T-helper 1 cell treated with Interleukin-12 subunit alpha and Interleukin-12 subunit beta and Interleukin-4 antibody, amounts not matched to agents 30 μg/mL and 1 μg/mL, for 36 hours (primary cell): ENCODE data around the gene ITGB1.
A peak's percentile ranks its signal among the peaks of the same experiment; 100 is the strongest.
"Not testable (repeated sequence)": the region's sequence is repeated elsewhere in the genome, so short reads cannot be mapped to it uniquely, and the experiment has no call there.

Source experiments
- H3K27ac Mint-ChIP-seq: one replicate; pipeline ENCODE4 v1.8.0; 2021; ENCODE audit warnings: mild to moderate bottlenecking, mixed read lengths
- H3K27me3 Mint-ChIP-seq: one replicate; pipeline ENCODE4 v1.8.0; 2021; ENCODE audit warnings: low read depth, mixed read lengths
- H3K36me3 Mint-ChIP-seq: one replicate; pipeline ENCODE4 v1.8.0; 2021; ENCODE audit warnings: low read depth, mixed read lengths
- H3K4me1 Mint-ChIP-seq: one replicate; pipeline ENCODE4 v1.8.0; 2021; ENCODE audit warnings: low read depth, mixed read lengths
- H3K4me3 Mint-ChIP-seq: one replicate; pipeline ENCODE4 v1.8.0; 2021; ENCODE audit warnings: mild to moderate bottlenecking, moderate library complexity, mixed read lengths
- H3K9me3 Mint-ChIP-seq: one replicate; pipeline ENCODE4 v1.8.0; 2021; ENCODE audit warnings: mixed read lengths

ITGB1 gene

DNA sequence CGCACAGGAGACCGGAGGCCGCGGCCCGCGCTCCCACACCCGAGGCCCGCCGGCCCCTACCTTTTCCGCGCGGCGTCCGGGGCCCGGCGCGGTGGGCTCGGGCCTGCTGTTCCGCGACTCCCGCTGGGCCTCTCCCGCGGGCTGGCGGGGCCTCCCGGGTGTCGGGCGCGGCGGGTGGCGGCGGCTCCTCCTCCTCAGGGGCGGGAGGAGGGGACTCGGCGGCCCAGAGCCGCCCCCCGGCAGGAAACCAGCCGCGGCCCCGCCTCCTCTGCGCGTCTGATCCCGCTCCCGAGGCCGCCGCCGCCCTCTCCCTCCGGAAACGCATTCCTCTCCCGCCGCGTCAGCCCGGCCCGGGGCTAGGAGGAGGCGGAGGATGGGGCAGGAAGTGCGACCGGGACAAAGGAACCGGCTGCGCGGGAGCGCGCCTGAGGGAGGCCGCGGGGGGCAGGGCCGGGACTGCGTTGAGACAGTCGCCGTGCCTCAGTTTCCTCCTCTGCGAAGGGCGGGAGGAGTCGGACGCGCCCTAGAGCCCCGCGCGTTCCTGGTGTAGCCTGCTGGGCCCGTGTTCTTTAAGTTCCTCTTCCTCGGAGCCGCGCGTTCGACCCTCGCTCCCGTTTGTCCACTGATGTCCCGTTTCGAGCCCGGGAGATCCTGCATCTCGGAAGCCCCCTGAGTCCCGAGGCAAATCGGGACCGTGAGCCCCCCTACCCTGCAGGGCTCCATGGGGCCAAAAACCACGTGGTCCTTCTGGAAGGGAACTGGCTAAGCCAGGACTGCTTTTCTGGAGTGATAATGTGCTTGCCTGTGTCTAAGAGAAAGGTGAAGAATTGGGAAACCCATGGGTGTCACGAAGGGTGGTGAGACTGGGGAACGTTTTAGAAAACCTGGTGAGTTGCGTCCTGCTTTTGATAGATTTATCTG, at the start of gene ITGB1:
ITGB1 (minus strand) TSS at position 146 of the 921 bp plus-strand sequence. CDS start 22,672 bp downstream, outside the sequence.
- H3K4me1 Mint-ChIP-seq, result peaks cover 29% of the 10 kb centered on the region
- H3K27ac Mint-ChIP-seq, result peak within 1 kb of the TSS; percentile 75

DNA sequence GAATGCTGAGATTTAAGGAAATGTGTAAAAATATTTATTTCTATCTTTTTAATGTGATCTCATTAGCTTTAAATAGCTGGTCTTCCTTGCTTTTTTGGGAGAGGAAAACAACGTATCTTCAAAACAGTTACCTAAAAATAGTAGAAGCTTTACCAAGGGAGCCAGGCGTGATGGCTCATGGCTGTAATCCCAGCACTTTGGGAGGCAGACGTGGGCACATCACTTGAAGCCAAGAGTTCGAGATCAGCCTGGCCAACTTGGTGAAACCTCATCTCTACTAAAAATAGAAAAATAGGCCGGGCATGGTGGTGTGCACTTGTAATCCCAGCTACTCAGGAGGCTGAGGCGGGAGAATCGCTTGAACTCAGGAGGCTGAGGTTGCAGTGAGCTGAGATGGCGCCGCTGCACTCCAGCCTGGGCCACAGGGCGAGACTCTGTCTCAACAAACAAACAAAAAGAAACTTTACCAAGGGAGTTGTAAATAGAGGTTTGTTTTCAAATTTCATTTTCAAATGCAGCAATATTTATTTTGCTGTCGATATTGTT, 48.4 kb upstream of the ITGB1 start:
- H3K27ac Mint-ChIP-seq, result no peak overlapping the region
- H3K27me3 Mint-ChIP-seq, result peaks cover 4% of the 10 kb centered on the region
- no peaks in the 10 kb centered on the region for H3K9me3 Mint-ChIP-seq
- H3K4me3 Mint-ChIP-seq, result no peak overlapping the region
- peaks cover 19% of the 10 kb centered on the region for H3K4me1 Mint-ChIP-seq
- H3K36me3 Mint-ChIP-seq, result no peaks in the 10 kb centered on the region

More for the DNA sequence above, at the start of gene ITGB1:
- Mint-ChIP-seq H3K36me3 (peaks cover 5% of the 10 kb centered on the region), H3K27me3 (peaks cover 6% of the 10 kb centered on the region), H3K4me3 (peak within 1 kb of the TSS; percentile 79), H3K9me3 (no peaks in the 10 kb centered on the region)

DNA sequence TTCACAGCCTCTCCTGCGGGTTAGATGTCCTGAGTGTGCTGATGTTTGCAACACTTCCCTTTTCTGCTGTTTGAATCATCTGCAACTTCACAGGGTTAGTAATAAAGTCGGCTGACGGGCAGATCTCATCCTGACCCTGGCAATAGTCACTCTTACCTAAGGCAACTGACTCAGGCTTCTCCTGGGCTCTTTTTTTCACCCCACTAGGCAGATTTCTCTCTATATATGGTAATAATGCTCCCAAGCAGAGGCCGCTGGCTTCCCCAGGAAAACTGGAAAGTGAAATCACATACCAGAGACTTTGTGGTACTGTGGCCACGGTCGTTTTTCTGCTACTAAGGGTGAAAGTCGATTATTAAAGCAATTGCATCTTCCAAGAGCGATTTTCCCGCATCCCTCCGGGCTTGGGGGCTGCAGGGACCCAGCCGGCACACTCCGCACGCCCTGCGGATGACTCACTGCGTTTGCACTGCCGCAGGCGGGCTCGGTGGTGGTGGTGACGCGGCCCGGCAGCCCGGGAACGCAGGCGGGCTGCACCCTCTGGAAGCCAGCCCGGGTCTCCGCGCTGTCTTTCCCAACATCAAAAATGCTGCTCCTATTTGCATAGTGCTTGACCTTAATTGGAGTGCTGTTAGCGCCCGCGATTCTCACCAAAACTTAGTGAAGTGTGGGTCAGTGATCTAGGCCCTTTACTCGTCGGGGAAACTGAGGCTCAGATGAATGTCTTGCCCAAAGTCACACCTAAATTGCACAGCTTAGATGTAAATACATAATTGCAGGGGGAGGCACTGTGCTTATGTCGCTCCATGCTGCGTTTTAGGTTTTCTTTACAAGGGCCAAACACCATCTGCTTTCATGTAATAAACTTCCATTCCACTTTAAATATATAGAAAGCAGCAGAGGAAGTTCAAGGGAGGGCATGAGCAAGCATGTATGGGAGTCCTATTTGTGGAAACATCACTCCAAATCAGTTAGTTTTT, 47.6 kb upstream of the ITGB1 start:
- peak overlapping the region; percentile 52 for H3K4me3 Mint-ChIP-seq
- H3K27ac Mint-ChIP-seq, result no peak overlapping the region
- peaks cover 5% of the 10 kb centered on the region for H3K27me3 Mint-ChIP-seq
- no peaks in the 10 kb centered on the region for H3K9me3 Mint-ChIP-seq
- H3K36me3 Mint-ChIP-seq, result no peaks in the 10 kb centered on the region
- H3K4me1 Mint-ChIP-seq, result peaks cover 19% of the 10 kb centered on the region

DNA sequence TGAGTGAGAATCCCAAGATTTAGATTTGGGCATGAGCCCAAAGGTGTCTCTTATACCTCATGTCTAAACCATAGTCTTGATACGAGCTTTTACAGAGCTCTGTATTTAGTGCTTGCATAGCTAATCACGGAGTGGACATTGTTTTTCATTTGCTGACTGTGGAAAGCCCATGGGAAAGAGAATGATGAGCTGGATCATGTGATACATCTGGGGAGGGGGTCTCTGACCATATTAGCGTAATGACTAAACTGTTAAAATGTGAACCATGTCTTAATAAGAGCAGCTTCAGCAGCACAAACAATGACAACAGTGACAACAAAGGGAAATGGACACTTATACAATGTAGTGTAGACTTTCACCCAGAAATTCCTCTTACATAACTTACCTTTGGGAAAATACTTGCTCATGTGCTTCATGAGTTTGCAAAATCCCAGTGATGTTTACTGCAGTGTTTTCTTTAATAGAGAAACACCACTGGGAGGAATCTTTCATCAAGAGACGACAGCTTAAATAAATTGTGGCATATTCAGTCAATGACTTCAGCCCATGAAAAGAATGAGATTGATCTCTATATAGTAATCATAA, 44.0 kb upstream of the ITGB1 start:
- Mint-ChIP-seq H3K27me3 (peaks cover 9% of the 10 kb centered on the region), H3K9me3 (peaks cover 4% of the 10 kb centered on the region), H3K4me1 (peaks cover 4% of the 10 kb centered on the region), H3K36me3 (no peaks in the 10 kb centered on the region), H3K4me3 (no peak overlapping the region), H3K27ac (no peak overlapping the region)

DNA sequence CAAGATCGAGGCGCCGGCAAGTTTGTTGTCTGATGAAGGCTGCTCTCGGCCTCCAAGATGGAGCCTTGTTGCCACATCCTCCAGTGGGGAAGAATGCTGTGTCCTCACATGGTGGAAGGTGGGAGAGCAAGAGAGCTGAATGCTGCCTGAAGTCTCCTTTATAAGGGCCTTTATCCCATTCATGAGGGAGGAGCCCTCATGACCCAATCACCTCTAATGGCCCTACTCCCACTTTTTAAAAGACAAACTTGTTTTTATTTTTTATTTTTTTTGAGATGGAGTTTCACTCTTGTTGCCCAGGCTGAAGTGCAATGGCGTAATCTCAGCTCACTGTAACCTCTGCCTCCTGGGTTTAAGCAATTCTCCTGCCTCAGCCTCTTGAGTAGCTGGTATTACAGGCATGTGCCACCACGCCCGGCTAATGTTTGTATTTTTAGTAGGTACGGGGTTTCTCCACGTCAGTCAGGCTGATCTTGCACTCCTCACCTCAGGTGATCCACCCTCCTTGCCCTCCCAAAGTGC, 40.1 kb upstream of the ITGB1 start:
- not testable (repeated sequence) for H3K27ac Mint-ChIP-seq, H3K36me3 Mint-ChIP-seq, H3K4me1 Mint-ChIP-seq, H3K4me3 Mint-ChIP-seq, H3K27me3 Mint-ChIP-seq
- peaks cover 11% of the 10 kb centered on the region for H3K9me3 Mint-ChIP-seq

DNA sequence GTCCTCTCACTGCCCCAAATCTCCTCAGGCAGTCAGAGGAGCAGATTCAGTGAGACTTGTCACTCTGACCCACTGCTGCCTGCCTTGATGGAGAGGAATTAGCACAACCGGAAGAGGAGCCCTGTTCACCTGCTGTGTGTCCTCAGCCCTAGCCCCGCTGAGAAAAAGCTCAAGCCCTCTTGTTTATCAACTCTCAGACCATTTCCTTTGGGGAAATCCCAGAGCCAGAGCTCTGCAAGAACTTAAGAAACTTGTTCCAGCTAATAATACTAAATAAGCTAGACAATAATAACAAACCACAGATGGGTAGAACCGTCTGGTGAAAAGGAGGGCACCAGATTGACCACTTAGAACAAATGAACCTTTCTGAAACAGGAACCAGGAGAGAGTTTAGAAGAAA, 37.7 kb upstream of the ITGB1 start:
- peaks cover 11% of the 10 kb centered on the region for H3K9me3 Mint-ChIP-seq
- no peak overlapping the region for H3K27ac Mint-ChIP-seq
- peaks cover 2% of the 10 kb centered on the region for H3K4me1 Mint-ChIP-seq
- H3K4me3 Mint-ChIP-seq, result no peak overlapping the region
- H3K36me3 Mint-ChIP-seq, result no peaks in the 10 kb centered on the region
- peaks cover 11% of the 10 kb centered on the region for H3K27me3 Mint-ChIP-seq

DNA sequence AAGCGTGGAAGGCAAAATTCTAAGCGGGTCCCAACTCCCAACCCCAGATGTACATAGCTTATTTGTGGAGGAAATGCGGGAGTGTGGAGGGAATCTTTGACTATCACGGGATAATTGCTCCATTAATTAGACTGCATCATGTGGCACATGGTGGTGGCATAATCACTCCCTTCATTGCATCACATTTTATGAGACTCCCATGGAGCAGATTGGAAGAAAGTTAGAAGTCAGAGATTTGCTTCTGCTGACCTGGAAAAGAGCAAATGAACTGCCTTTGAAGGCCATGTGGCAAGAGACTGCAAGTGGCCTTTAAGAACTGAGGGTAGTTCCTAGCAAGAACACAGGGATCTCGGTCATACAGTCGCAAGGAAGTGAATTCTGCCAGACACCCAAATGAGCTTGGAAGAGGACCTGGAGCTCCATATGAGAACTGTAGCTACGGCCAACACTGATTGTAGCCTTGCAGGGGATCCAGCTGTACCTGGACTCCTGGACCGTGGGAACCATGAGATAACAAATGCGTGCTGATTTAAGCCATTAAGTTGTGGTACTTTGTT, 37.1 kb upstream of the ITGB1 start:
- Mint-ChIP-seq H3K27me3 (peaks cover 11% of the 10 kb centered on the region), H3K4me1 (peaks cover 2% of the 10 kb centered on the region)

DNA sequence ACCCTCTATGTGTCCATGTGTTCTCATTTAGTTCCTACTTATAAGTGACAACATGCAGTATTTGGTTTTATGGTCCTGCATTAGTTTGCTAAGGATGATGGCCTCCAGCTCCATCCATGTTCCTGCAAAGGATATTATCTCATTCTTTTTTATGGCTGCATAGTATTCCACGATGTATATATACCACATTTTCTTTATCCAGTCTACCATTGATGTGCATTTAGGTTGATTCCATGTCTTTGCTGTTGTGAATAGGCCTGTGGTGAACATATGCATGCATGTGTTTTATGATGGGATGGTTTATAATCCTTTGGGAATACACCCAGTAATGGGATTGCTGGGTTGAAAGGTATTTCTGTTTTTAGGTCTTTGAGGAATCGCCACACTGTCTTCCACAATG, 36.6 kb upstream of the ITGB1 start:
- not testable (repeated sequence) for H3K27ac Mint-ChIP-seq, H3K4me3 Mint-ChIP-seq, H3K9me3 Mint-ChIP-seq, H3K4me1 Mint-ChIP-seq, H3K36me3 Mint-ChIP-seq
- H3K27me3 Mint-ChIP-seq, result peaks cover 11% of the 10 kb centered on the region

More for the DNA sequence above, 37.1 kb upstream of the ITGB1 start:
- peaks cover 11% of the 10 kb centered on the region for H3K9me3 Mint-ChIP-seq
- no peak overlapping the region for H3K4me3 Mint-ChIP-seq
- no peaks in the 10 kb centered on the region for H3K36me3 Mint-ChIP-seq
- H3K27ac Mint-ChIP-seq, result no peak overlapping the region

DNA sequence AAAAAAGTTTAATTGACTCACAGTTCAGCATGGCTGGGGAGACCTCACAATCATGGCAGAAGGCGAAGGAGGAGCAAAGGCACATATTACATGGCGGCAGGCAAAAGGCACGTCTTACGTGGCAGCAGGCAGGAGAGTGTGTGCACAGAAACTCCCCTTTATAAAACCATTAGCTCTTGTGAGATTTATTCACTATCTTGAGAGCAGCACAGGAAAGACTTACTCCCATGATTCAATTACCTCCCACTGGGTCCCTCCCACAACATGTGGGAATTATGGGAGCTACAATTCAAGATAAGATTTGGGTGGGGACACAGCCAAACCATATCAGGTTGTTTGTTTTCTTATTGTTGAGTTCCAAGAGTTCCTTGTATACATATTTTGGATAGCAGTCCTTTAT, 34.3 kb upstream of the ITGB1 start:
- not testable (repeated sequence) for H3K27ac Mint-ChIP-seq, H3K36me3 Mint-ChIP-seq, H3K4me1 Mint-ChIP-seq, H3K4me3 Mint-ChIP-seq, H3K9me3 Mint-ChIP-seq, H3K27me3 Mint-ChIP-seq

DNA sequence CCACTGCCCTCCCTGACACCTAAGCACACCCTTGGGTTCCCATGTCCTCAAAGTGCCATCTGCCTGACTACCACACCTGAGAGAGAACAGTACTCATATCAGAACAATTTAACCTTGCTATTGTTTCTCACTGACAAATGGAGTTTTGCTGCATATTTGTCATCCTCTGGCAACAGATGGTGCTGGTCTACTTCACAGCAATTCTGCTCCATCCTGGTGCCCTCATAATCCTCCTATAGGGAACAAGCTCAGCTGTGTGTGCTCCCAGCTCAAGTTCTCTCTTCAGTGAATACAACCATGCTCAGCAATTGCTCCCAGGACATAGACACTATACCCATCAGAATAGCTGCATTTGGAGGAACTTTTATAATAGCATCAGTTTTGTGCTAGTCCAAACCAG, 32.8 kb upstream of the ITGB1 start:
- H3K9me3 Mint-ChIP-seq, result peaks cover 7% of the 10 kb centered on the region
- H3K4me1 Mint-ChIP-seq, result peaks cover under 1% of the 10 kb centered on the region
- H3K27ac Mint-ChIP-seq, result no peak overlapping the region
- peaks cover 8% of the 10 kb centered on the region for H3K27me3 Mint-ChIP-seq
- H3K4me3 Mint-ChIP-seq, result no peak overlapping the region
- no peaks in the 10 kb centered on the region for H3K36me3 Mint-ChIP-seq

DNA sequence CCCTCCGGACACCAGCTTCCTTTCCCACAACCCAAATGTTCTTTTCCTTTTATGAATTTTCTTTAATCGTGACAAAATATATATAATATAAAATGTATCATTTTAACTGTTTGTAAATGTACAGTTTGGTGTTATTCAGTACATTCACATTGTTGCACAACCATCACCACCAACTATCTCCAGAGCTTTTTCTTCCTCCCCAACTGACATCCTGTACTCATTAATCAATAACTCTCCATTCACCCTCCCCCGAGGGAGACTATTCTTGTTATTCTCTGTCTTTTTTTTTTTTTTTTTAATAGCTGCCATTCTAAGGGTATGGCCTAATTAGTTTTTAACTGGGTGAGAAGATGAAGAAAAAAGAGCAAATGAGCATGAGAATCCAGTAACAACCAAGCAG, 30.6 kb upstream of the ITGB1 start:
- no peak overlapping the region for H3K27ac Mint-ChIP-seq
- H3K36me3 Mint-ChIP-seq, result no peaks in the 10 kb centered on the region
- no peaks in the 10 kb centered on the region for H3K9me3 Mint-ChIP-seq

DNA sequence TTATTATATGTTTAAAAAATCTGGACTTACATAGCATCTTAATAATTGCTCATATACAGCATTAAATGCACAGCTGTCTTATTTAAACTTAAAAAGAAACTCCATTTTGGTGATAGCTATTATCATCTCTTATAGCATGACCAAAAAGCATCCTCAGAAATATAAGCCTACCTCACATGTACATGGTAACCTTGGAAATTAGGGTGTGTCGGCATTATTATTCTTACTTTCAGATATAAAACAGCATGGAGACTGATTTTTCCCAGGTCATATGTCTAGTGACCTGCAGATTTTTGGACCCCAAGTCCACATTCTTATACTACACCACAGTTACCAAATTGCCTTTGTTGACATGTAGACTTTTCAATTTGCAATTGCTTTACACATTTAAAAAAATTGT, 29.1 kb upstream of the ITGB1 start:
- no peak overlapping the region for H3K27ac Mint-ChIP-seq
- H3K36me3 Mint-ChIP-seq, result no peaks in the 10 kb centered on the region
- peaks cover 6% of the 10 kb centered on the region for H3K27me3 Mint-ChIP-seq

More for the DNA sequence above, 30.6 kb upstream of the ITGB1 start:
- Mint-ChIP-seq H3K4me3 (no peak overlapping the region), H3K4me1 (no peaks in the 10 kb centered on the region), H3K27me3 (peaks cover 8% of the 10 kb centered on the region)

DNA sequence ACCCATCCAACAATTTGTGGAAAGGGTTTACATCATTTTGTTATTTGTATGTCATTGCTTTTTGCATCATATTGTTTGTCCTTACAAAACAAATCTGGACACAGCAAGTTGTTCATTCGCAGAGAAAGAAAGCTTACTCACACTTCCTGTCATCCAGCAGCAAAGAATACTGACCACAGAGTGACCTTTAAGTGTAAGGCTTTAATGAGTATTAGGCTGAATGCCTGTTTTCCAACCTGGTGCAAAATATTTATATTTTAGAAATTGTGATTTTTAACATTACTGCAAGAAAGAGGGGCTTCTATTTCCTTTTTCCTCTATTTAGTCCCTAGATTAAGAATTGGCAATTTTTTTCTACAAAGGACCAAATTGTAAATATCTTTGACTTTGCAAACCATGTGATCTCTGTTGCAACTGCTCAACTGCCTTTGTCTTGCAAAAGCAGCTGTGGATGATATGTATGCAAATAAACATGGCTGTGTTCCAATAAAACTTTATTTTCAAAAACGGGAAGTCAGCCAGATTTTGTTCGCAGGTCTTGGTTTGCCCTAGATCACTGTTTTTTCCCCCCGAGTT, 27.8 kb upstream of the ITGB1 start:
- H3K36me3 Mint-ChIP-seq, result no peaks in the 10 kb centered on the region
- H3K4me1 Mint-ChIP-seq, result peaks cover 14% of the 10 kb centered on the region
- no peak overlapping the region for H3K4me3 Mint-ChIP-seq
- H3K27ac Mint-ChIP-seq, result no peak overlapping the region
- H3K27me3 Mint-ChIP-seq, result no peaks in the 10 kb centered on the region
- H3K9me3 Mint-ChIP-seq, result no peaks in the 10 kb centered on the region

More for the DNA sequence above, 29.1 kb upstream of the ITGB1 start:
- Mint-ChIP-seq H3K4me3 (no peak overlapping the region), H3K9me3 (no peaks in the 10 kb centered on the region), H3K4me1 (peaks cover 5% of the 10 kb centered on the region)
